Tibial nerve (tissue), 4 donors: Measurements from ENCODE around the gene TMEM260.

ENCODE experiments used
- CTCF ChIP-seq, 5 experiments: fragments of 200-600 bp in 3 of 5; fragments of 450-650 bp in 2 of 5; sonication (generic) in 3 of 5; IDR thresholded peaks; one replicate each; pipeline ENCODE4 v1.5.1; 2016 to 2019; ENCODE audit warnings: antibody characterized with exemption in 5 of 5, mild to moderate bottlenecking in 3 of 5, moderate library complexity in 2 of 5
- EP300 ChIP-seq, 2 donors: sonication (generic); formaldehyde crosslinking; IDR thresholded peaks; one replicate each; pipeline ENCODE4 v1.6.1; 2017; ENCODE audit warnings: antibody characterized with exemption in 2 of 2, mild to moderate bottlenecking in 1 of 2
- POLR2A ChIP-seq, 2 donors: fragments of 450-650 bp; IDR thresholded peaks; one replicate each; pipeline ENCODE4 v1.6.1; 2017; ENCODE audit warnings: antibody characterized with exemption in 2 of 2, mild to moderate bottlenecking in 2 of 2, moderate library complexity in 2 of 2

GRCh38 chr14:56694609-56695008 lies 115.0 kb downstream of the TMEM260 start:
- TF ChIP-seq POLR2A (IDR thresholded peaks at IDR 0.05): no peak
- TF ChIP-seq CTCF (IDR thresholded peaks at IDR 0.05): no peak
- no peak for TF ChIP-seq EP300 (IDR thresholded peaks at IDR 0.05)
